Choroid plexus epithelial cell (primary cell): ENCODE results near the gene GNMT.

ENCODE experiments used
- DNase-seq: peaks from one replicate; pipeline ENCODE4 v3.0.0-alpha.2; 2010; ENCODE audit warnings: low read depth
- H3K4me3 ChIP-seq: 2 replicates; pipeline ENCODE4 v1.5.1; 2011; ENCODE audit warnings: low read depth, mild to moderate bottlenecking, control low read depth, low read length, moderate library complexity
- CTCF ChIP-seq: conservative IDR thresholded peaks from 2 replicates; pipeline ENCODE4 v1.5.1; 2011; ENCODE audit warnings: low read depth, mild to moderate bottlenecking, control low read depth, inconsistent platforms, low read length, moderate library complexity

The GNMT gene

GRCh38 chr6:42974919-42975505 is 14.5 kb downstream of the GNMT start:
- TF ChIP-seq CTCF: no peak
- DNase-seq: no peak
- H3K4me3 ChIP-seq: no peak overlapping the region

- TF ChIP-seq CTCF: no peak
- H3K4me3 ChIP-seq: peak overlapping the region; percentile 82
- peak; percentile 18 for DNase-seq
Observed at GRCh38 chr6:42978487-42978838, 17.9 kb downstream of the GNMT start.

GRCh38 chr6:42978839-42979522 is 18.4 kb downstream of the GNMT start, which contains the start of gene PEX6:
Gene PEX6, minus strand, starts transcription at chr6:42979181. Its CDS starts 31 bp downstream, at chr6:42979150.
- DNase-seq: peak; percentile 62
- no peak for TF ChIP-seq CTCF
- H3K4me3 ChIP-seq: peak within 1 kb of the TSS; percentile 82

GRCh38 chr6:42979523-42980177 is 19.1 kb downstream of the GNMT start:
- DNase-seq: no peak

GRCh38 chr6:42981836-42982235 is 21.3 kb downstream of the GNMT start:
- no peak for TF ChIP-seq CTCF
- DNase-seq: no peak
- H3K4me3 ChIP-seq: no peak overlapping the region

More at GRCh38 chr6:42979523-42980177, 19.1 kb downstream of the GNMT start:
- peak overlapping the region; percentile 82 for H3K4me3 ChIP-seq
- TF ChIP-seq CTCF: no peak

- H3K4me3 ChIP-seq: peak within 1 kb of the TSS; percentile 87
- DNase-seq: peak; percentile 99
- no peak for TF ChIP-seq CTCF
Observed at GRCh38 chr6:42984001-42984923, 23.7 kb downstream of the GNMT start, which contains the start of gene PPP2R5D. Gene PPP2R5D, plus strand, starts transcription at chr6:42984570. Its CDS starts 108 bp downstream, at chr6:42984678.
